Measurements from ENCODE around the gene MKX. TPM values are rescaled to one million over a fixed set of nuclear protein-coding genes. Genes with fewer than 3 reads are reported as not detected.

MKX gene
- total RNA-seq, 1 donor from 2014 or later: not detected

DNA sequence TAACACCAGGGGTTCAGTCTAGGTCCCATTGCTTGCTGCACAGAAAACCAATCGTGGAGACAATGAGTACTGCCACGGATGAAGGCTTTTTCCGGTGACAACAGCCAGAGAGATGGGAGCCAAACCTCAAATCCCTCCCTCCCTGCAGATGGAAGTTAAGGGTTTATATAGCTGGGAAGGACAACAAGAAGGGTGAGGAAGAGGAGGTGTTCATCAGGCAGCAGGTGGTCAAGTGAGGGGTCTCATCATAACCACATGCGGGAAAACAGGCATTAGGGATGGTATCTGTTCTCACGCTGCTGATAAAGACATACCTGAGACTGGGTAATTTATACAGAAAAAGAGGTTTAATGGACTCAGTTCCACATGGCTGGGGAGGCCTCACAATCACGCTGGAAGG, 91.3 kb downstream of the MKX start:
- H3K9me3 Mint-ChIP-seq: no peaks in the 10 kb centered on the region
- H3K27me3 Mint-ChIP-seq (ENCODE audit: low read depth): no peaks in the 10 kb centered on the region

GRCh38 chr10:27646604-27647175, 98.9 kb downstream of the MKX start:
- Mint-ChIP-seq H3K36me3 (ENCODE audit: low read depth) (no peaks in the 10 kb centered on the region), H3K4me1 (ENCODE audit: low read depth) (no peaks in the 10 kb centered on the region), H3K27me3 (ENCODE audit: low read depth) (peaks cover 8% of the 10 kb centered on the region), H3K4me3 (ENCODE audit: low read depth) (no peak overlapping the region), H3K27ac (no peak overlapping the region), H3K9me3 (no peaks in the 10 kb centered on the region)
- DNase-seq (ENCODE audit: low spot score): no peak
- intact Hi-C loops (cut with micrococcal nuclease): no loop called here

More for the DNA sequence above, 91.3 kb downstream of the MKX start:
- no peaks in the 10 kb centered on the region for H3K4me1 Mint-ChIP-seq (ENCODE audit: low read depth)
- DNase-seq (ENCODE audit: low spot score): no peak
- H3K36me3 Mint-ChIP-seq (ENCODE audit: low read depth): no peaks in the 10 kb centered on the region
- no peak overlapping the region for H3K4me3 Mint-ChIP-seq (ENCODE audit: low read depth)
- H3K27ac Mint-ChIP-seq: no peak overlapping the region
- intact Hi-C loops (cut with micrococcal nuclease): no loop called here

GRCh38 chr10:27646194-27646593, 99.4 kb downstream of the MKX start:
- Mint-ChIP-seq H3K36me3 (ENCODE audit: low read depth) (no peaks in the 10 kb centered on the region), H3K9me3 (no peaks in the 10 kb centered on the region), H3K27ac (no peak overlapping the region), H3K4me3 (ENCODE audit: low read depth) (no peak overlapping the region), H3K4me1 (ENCODE audit: low read depth) (no peaks in the 10 kb centered on the region), H3K27me3 (ENCODE audit: low read depth) (peaks cover 8% of the 10 kb centered on the region)
- intact Hi-C loops (cut with micrococcal nuclease): no loop called here
- DNase-seq (ENCODE audit: low spot score): no peak

GRCh38 chr10:27644307-27644939, 101.2 kb downstream of the MKX start:
- Mint-ChIP-seq H3K9me3 (no peaks in the 10 kb centered on the region), H3K27ac (no peak overlapping the region), H3K4me1 (ENCODE audit: low read depth) (no peaks in the 10 kb centered on the region), H3K36me3 (ENCODE audit: low read depth) (no peaks in the 10 kb centered on the region), H3K27me3 (ENCODE audit: low read depth) (peaks cover 10% of the 10 kb centered on the region), H3K4me3 (ENCODE audit: low read depth) (no peak overlapping the region)
- DNase-seq (ENCODE audit: low spot score): no peak
- intact Hi-C loops (cut with micrococcal nuclease): no loop called here

DNA sequence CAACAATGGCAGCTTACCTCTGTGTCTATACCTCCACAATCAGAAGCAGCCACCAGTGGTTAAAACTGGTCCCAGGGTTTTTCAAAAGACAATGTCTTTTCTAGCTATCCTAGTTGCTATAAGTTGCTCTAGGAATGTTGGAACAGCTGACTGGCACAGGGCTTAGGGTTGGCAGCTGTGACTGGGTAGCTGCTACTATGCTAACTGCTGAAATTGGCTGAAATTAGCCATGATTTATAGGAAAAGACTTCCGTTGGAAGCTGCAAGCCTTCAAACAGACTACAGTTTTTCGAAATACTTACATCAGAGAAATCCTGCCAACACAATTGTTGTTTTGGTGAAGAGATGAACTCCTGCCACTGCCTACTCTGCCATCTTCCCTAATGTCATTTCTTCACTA, 102.3 kb downstream of the MKX start:
- Mint-ChIP-seq H3K27me3 (ENCODE audit: low read depth) (peaks cover 10% of the 10 kb centered on the region), H3K27ac (no peak overlapping the region), H3K9me3 (no peaks in the 10 kb centered on the region), H3K36me3 (ENCODE audit: low read depth) (no peaks in the 10 kb centered on the region), H3K4me1 (ENCODE audit: low read depth) (no peaks in the 10 kb centered on the region), H3K4me3 (ENCODE audit: low read depth) (no peak overlapping the region)
- no peak for DNase-seq (ENCODE audit: low spot score)
- intact Hi-C loops (cut with micrococcal nuclease): no loop called here

DNA sequence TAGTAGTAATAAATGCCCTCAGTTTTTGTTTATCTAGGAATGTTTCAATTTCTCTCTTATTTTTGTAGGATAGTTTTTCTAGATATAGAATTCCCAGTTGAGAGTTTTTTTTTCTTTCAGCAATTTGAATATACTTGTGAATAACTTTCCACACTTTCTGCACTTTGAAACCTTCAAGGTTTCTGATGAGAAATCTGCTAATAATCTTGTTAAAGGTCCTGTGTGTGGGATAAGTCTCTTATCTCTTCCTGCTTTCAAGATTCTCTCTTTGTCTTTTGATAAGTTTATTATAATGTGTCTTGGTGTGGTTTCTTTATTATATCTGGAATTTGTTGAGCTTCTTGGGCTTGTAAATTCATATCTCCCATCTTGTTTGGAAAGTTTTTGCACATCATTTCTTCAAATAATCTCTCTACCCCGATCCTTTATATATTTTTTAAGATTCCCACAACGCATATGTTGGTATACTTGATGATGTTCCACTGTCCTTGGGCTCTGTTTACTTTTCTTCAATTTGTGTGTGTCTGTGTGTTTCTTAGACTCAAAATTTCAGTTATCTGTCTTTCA, 103.5 kb downstream of the MKX start:
- no peak overlapping the region for H3K4me3 Mint-ChIP-seq (ENCODE audit: low read depth)
- H3K4me1 Mint-ChIP-seq (ENCODE audit: low read depth): no peaks in the 10 kb centered on the region
- H3K27ac Mint-ChIP-seq: no peak overlapping the region
- no peak for DNase-seq (ENCODE audit: low spot score)
- H3K9me3 Mint-ChIP-seq: no peaks in the 10 kb centered on the region
- peaks cover 10% of the 10 kb centered on the region for H3K27me3 Mint-ChIP-seq (ENCODE audit: low read depth)
- no peaks in the 10 kb centered on the region for H3K36me3 Mint-ChIP-seq (ENCODE audit: low read depth)
- intact Hi-C loops (cut with micrococcal nuclease): no loop called here

DNA sequence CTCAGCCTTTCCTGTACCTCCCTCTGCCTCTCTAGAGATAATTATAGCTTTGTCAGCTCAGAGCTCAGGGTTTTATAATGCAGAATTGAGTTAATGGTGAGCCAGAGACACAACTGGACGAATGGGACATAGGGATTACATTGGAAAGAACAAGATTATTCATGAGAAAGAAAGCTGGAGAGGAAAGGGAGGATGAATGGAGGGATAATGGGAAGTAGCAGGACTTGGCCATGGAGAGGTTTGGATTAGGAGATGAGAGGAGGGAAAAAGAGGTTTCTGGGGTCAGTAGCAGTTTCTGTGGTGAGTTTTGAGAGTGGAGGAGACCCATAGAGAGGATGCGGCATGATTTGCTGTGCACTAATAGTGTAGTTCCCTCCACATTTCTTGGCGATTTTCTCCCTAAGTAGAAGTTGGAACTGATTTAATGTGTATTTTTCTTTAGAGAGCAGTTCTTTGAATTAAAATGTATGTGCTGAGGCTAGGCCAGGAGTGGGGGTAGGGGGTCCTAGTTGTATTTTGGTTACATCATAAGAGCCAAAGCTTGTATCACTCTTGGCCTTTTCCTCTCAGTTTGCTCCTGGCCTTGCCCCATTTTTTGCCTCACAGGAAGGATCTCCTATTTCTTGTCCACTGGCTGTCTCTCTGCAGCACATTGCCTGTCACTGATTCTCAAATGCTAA, 107.4 kb downstream of the MKX start:
- H3K27ac Mint-ChIP-seq: no peak overlapping the region
- no peak for DNase-seq (ENCODE audit: low spot score)
- H3K4me1 Mint-ChIP-seq (ENCODE audit: low read depth): no peaks in the 10 kb centered on the region
- H3K9me3 Mint-ChIP-seq: no peaks in the 10 kb centered on the region
- H3K36me3 Mint-ChIP-seq (ENCODE audit: low read depth): no peaks in the 10 kb centered on the region
- H3K27me3 Mint-ChIP-seq (ENCODE audit: low read depth): peaks cover 7% of the 10 kb centered on the region
- intact Hi-C loops (cut with micrococcal nuclease): no loop called here
- H3K4me3 Mint-ChIP-seq (ENCODE audit: low read depth): no peak overlapping the region

DNA sequence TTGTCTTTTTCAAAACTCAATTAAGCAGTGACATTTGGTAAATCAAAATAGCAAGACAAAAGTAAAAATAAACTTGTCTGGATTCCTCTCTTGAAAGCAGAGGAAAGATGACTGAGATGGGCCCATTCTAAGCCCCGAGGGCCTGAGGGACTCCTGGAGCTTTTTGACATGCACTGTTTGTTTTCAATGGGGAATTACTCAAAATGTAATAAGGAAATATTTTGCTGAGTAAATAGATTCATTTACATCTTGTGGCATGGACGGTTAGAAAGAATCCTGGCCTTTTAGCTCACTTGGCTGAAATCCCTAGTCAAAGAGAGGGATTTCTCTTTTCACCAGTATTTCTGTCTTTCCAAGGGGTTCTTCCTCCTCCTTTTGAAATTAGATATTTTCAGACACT, 108.0 kb downstream of the MKX start:
- Mint-ChIP-seq H3K4me3 (ENCODE audit: low read depth) (no peak overlapping the region), H3K4me1 (ENCODE audit: low read depth) (no peaks in the 10 kb centered on the region), H3K36me3 (ENCODE audit: low read depth) (no peaks in the 10 kb centered on the region), H3K27ac (no peak overlapping the region), H3K27me3 (ENCODE audit: low read depth) (peaks cover 7% of the 10 kb centered on the region), H3K9me3 (no peaks in the 10 kb centered on the region)
- intact Hi-C loops (cut with micrococcal nuclease): no loop called here
- no peak for DNase-seq (ENCODE audit: low spot score)

GRCh38 chr10:27636816-27637215, 108.8 kb downstream of the MKX start:
- no peak overlapping the region for H3K4me3 Mint-ChIP-seq (ENCODE audit: low read depth)
- no peak overlapping the region for H3K27ac Mint-ChIP-seq
- H3K27me3 Mint-ChIP-seq (ENCODE audit: low read depth): peaks cover 2% of the 10 kb centered on the region
- no peak for DNase-seq (ENCODE audit: low spot score)
- no peaks in the 10 kb centered on the region for H3K36me3 Mint-ChIP-seq (ENCODE audit: low read depth)
- no peaks in the 10 kb centered on the region for H3K4me1 Mint-ChIP-seq (ENCODE audit: low read depth)
- intact Hi-C loops (cut with micrococcal nuclease): no loop called here
- no peaks in the 10 kb centered on the region for H3K9me3 Mint-ChIP-seq

- no peak for DNase-seq (ENCODE audit: low spot score)
Observed at GRCh38 chr10:27635699-27636270, 109.8 kb downstream of the MKX start.

GRCh38 chr10:27635290-27635689, 110.3 kb downstream of the MKX start:
- no peaks in the 10 kb centered on the region for H3K27me3 Mint-ChIP-seq (ENCODE audit: low read depth)
- no peaks in the 10 kb centered on the region for H3K9me3 Mint-ChIP-seq
- DNase-seq (ENCODE audit: low spot score): no peak
- intact Hi-C loops (cut with micrococcal nuclease): no loop called here
- no peak overlapping the region for H3K4me3 Mint-ChIP-seq (ENCODE audit: low read depth)
- H3K27ac Mint-ChIP-seq: no peak overlapping the region
- no peaks in the 10 kb centered on the region for H3K36me3 Mint-ChIP-seq (ENCODE audit: low read depth)
- no peaks in the 10 kb centered on the region for H3K4me1 Mint-ChIP-seq (ENCODE audit: low read depth)

More at GRCh38 chr10:27635699-27636270, 109.8 kb downstream of the MKX start:
- no peak overlapping the region for H3K4me3 Mint-ChIP-seq (ENCODE audit: low read depth)
- no peaks in the 10 kb centered on the region for H3K4me1 Mint-ChIP-seq (ENCODE audit: low read depth)
- H3K27ac Mint-ChIP-seq: no peak overlapping the region
- intact Hi-C loops (cut with micrococcal nuclease): no loop called here
- H3K9me3 Mint-ChIP-seq: no peaks in the 10 kb centered on the region
- H3K27me3 Mint-ChIP-seq (ENCODE audit: low read depth): no peaks in the 10 kb centered on the region
- no peaks in the 10 kb centered on the region for H3K36me3 Mint-ChIP-seq (ENCODE audit: low read depth)

GRCh38 chr10:27628621-27629020, 117.0 kb downstream of the MKX start:
- H3K27ac Mint-ChIP-seq: no peak overlapping the region
- no peaks in the 10 kb centered on the region for H3K36me3 Mint-ChIP-seq (ENCODE audit: low read depth)
- DNase-seq (ENCODE audit: low spot score): no peak
- intact Hi-C loops (cut with micrococcal nuclease): no loop called here
- H3K4me1 Mint-ChIP-seq (ENCODE audit: low read depth): no peaks in the 10 kb centered on the region
- H3K27me3 Mint-ChIP-seq (ENCODE audit: low read depth): peaks cover 5% of the 10 kb centered on the region
- H3K4me3 Mint-ChIP-seq (ENCODE audit: low read depth): no peak overlapping the region
- H3K9me3 Mint-ChIP-seq: no peaks in the 10 kb centered on the region

DNA sequence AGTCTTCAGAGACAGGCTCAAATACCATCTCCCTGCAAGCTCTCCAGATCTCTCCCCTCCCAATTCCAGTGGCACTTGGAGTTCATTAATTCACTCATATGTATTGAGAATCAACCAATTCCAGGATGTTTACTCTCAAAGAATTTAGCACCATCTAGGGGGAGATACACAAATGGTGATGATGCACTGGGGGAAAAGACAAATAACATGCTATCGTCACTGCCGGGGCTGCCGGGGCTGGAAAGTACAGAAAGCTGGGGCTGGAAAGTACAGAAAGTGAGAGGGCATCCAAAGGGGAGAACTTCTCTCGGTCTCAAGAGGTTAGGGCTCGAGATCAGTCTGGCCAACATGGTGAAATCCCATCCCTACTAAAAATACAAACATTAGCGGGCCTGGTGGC, 118.7 kb downstream of the MKX start:
- H3K27me3 Mint-ChIP-seq (ENCODE audit: low read depth): peaks cover 5% of the 10 kb centered on the region
- no peaks in the 10 kb centered on the region for H3K9me3 Mint-ChIP-seq
- H3K36me3 Mint-ChIP-seq (ENCODE audit: low read depth): no peaks in the 10 kb centered on the region
- H3K4me1 Mint-ChIP-seq (ENCODE audit: low read depth): no peaks in the 10 kb centered on the region
- DNase-seq (ENCODE audit: low spot score): no peak
- no peak overlapping the region for H3K27ac Mint-ChIP-seq
- H3K4me3 Mint-ChIP-seq (ENCODE audit: low read depth): no peak overlapping the region
- intact Hi-C loops (cut with micrococcal nuclease): no loop called here

Measured in activated T-helper 2 cell treated with anti-CD3 and anti-CD28 coated beads, Interferon-gamma antibody, Interleukin-2, Interleukin-4, amounts not matched to agents 10 μg/mL and 5 μg/mL and 100 μg/mL, durations not matched to agents 14 hours and 24 hours and 36 hours (primary cell).